Mesendoderm (in vitro differentiated cells): ENCODE data around the gene CDC5L.

ENCODE experiments used
- DNase-seq: peaks from one replicate; pipeline ENCODE4 v3.0.0; 2013
- H2AK5ac ChIP-seq: 2 replicates; pipeline ENCODE4 v1.6.1; 2013; ENCODE audit warnings: low read length, inconsistent platforms
- H2BK120ac ChIP-seq: 2 replicates; pipeline ENCODE4 v1.6.1; 2013; ENCODE audit warnings: low read depth, mild to moderate bottlenecking, low read length, moderate library complexity, mixed read lengths
- H2BK15ac ChIP-seq: replicated peaks from 2 replicates; pipeline ENCODE4 v1.6.1; 2013; ENCODE audit warnings: low read depth, mild to moderate bottlenecking, moderate library complexity
- H2BK5ac ChIP-seq: 2 replicates; pipeline ENCODE4 v1.6.1; 2013; ENCODE audit warnings: low read length, inconsistent platforms
- H3K18ac ChIP-seq: 2 replicates; pipeline ENCODE4 v1.6.1; 2013; ENCODE audit warnings: mild to moderate bottlenecking, low read length, mixed read lengths
- H3K23ac ChIP-seq: one replicate; pipeline ENCODE4 v1.6.1; 2013; ENCODE audit warnings: low read length
- H3K27ac ChIP-seq: 2 replicates; pipeline ENCODE4 v1.5.1; 2013; ENCODE audit warnings: low read depth, mild to moderate bottlenecking, inconsistent platforms, low read length, moderate library complexity
- H3K27me3 ChIP-seq: 2 replicates; pipeline ENCODE4 v1.6.1; 2013; ENCODE audit warnings: low read length, control low read depth, mild to moderate bottlenecking, inconsistent platforms; ENCODE audit not compliant: insufficient read depth, poor library complexity
- H3K36me3 ChIP-seq: 2 replicates; pipeline ENCODE4 v1.6.1; 2013; ENCODE audit warnings: low read length, inconsistent platforms; ENCODE audit not compliant: control insufficient read depth, insufficient read depth
- H3K4ac ChIP-seq: one replicate; pipeline ENCODE4 v1.6.1; 2013; ENCODE audit warnings: low read depth, mild to moderate bottlenecking, low read length, moderate library complexity
- H3K4me1 ChIP-seq: 2 replicates; pipeline ENCODE4 v1.6.1; 2013; ENCODE audit warnings: low read depth, low read length, inconsistent platforms; ENCODE audit not compliant: control insufficient read depth
- H3K4me2 ChIP-seq: 2 replicates; pipeline ENCODE4 v1.6.1; 2013; ENCODE audit warnings: low read length
- H3K4me3 ChIP-seq: 2 replicates; pipeline ENCODE4 v1.5.1; 2013; ENCODE audit warnings: mild to moderate bottlenecking, low read length
- H3K56ac ChIP-seq: one replicate; pipeline ENCODE4 v1.6.1; 2013; ENCODE audit warnings: low read length
- H3K79me1 ChIP-seq: 2 replicates; pipeline ENCODE4 v1.6.1; 2013; ENCODE audit warnings: low read length, inconsistent platforms
- H3K79me2 ChIP-seq: 2 replicates; pipeline ENCODE4 v1.6.1; 2013; ENCODE audit warnings: mild to moderate bottlenecking, low read length; ENCODE audit not compliant: control insufficient read depth, insufficient read depth
- H3K9ac ChIP-seq: 2 replicates; pipeline ENCODE4 v1.6.1; 2013; ENCODE audit warnings: low read length, inconsistent platforms
- H4K5ac ChIP-seq: one replicate; pipeline ENCODE4 v1.6.1; 2013; ENCODE audit warnings: low read length
- H4K8ac ChIP-seq: one replicate; pipeline ENCODE4 v1.6.1; 2013; ENCODE audit warnings: low read depth, mild to moderate bottlenecking, control low read depth, low read length, moderate library complexity
- WGBS: extraction: QIAGEN DNeasy Blood & Tissue Kit; methylation state at CpG from one replicate; pipeline ENCODE4 v1.1.7; 2013; ENCODE audit warnings: low lambda C conversion rate, missing lambda C conversion rate; ENCODE audit not compliant: insufficient coverage; ENCODE audit errors: extremely low coverage; 5-methylcytosine and 5-hydroxymethylcytosine counted together

Gene CDC5L

GRCh38 chr6:44452725-44453124 is 65.2 kb downstream of the CDC5L start:
- H3K27me3 ChIP-seq: no peaks in the 10 kb centered on the region
- H2BK120ac ChIP-seq: no peak overlapping the region
- H3K36me3 ChIP-seq: no peaks in the 10 kb centered on the region
- no peak overlapping the region for H3K27ac ChIP-seq
- no peak overlapping the region for H3K4me3 ChIP-seq
- no peak overlapping the region for H4K5ac ChIP-seq
- no peak overlapping the region for H3K18ac ChIP-seq
- H4K8ac ChIP-seq: no peak overlapping the region
- H3K4ac ChIP-seq: no peak overlapping the region
- H3K56ac ChIP-seq: no peak overlapping the region
- H3K79me1 ChIP-seq: no peaks in the 10 kb centered on the region
- no peak overlapping the region for H2AK5ac ChIP-seq
- peaks cover 2% of the 10 kb centered on the region for H3K4me1 ChIP-seq
- H3K23ac ChIP-seq: no peak overlapping the region
- no peak overlapping the region for H3K4me2 ChIP-seq
- no peak overlapping the region for H3K9ac ChIP-seq
- H2BK5ac ChIP-seq: no peak overlapping the region
- H2BK15ac ChIP-seq: no peak overlapping the region
- no CpG with 5 or more reads among the region's 4 CpGs for WGBS
- no peaks in the 10 kb centered on the region for H3K79me2 ChIP-seq
- DNase-seq: no peak

GRCh38 chr6:44453146-44453545 is 65.6 kb downstream of the CDC5L start:
- no peak overlapping the region for H3K27ac ChIP-seq
- no peaks in the 10 kb centered on the region for H3K79me2 ChIP-seq
- H3K4ac ChIP-seq: no peak overlapping the region
- H3K23ac ChIP-seq: no peak overlapping the region
- no peak overlapping the region for H2BK120ac ChIP-seq
- peaks cover 2% of the 10 kb centered on the region for H3K4me1 ChIP-seq
- H3K36me3 ChIP-seq: no peaks in the 10 kb centered on the region
- H3K18ac ChIP-seq: no peak overlapping the region
- no peak overlapping the region for H2BK15ac ChIP-seq
- H3K4me3 ChIP-seq: no peak overlapping the region
- H3K27me3 ChIP-seq: no peaks in the 10 kb centered on the region
- no CpG with 5 or more reads among the region's 1 CpG for WGBS
- no peak overlapping the region for H2BK5ac ChIP-seq
- H3K9ac ChIP-seq: no peak overlapping the region
- no peak overlapping the region for H3K4me2 ChIP-seq
- no peak overlapping the region for H2AK5ac ChIP-seq
- H3K56ac ChIP-seq: no peak overlapping the region
- no peaks in the 10 kb centered on the region for H3K79me1 ChIP-seq
- no peak for DNase-seq
- no peak overlapping the region for H4K5ac ChIP-seq
- no peak overlapping the region for H4K8ac ChIP-seq

- Histone ChIP-seq H3K23ac (no peak overlapping the region), H3K27me3 (no peaks in the 10 kb centered on the region), H2BK5ac (no peak overlapping the region), H3K4me3 (no peak overlapping the region), H3K9ac (no peak overlapping the region), H3K4me1 (peaks cover 2% of the 10 kb centered on the region), H3K79me1 (no peaks in the 10 kb centered on the region), H3K4ac (no peak overlapping the region), H4K5ac (no peak overlapping the region), H3K36me3 (no peaks in the 10 kb centered on the region), H3K18ac (no peak overlapping the region), H3K27ac (no peak overlapping the region), H2BK120ac (no peak overlapping the region), H2BK15ac (no peak overlapping the region), H4K8ac (no peak overlapping the region), H3K4me2 (no peak overlapping the region), H2AK5ac (no peak overlapping the region), H3K79me2 (no peaks in the 10 kb centered on the region), H3K56ac (no peak overlapping the region)
- no peak for DNase-seq
- no CpG with 5 or more reads among the region's 5 CpGs for WGBS
Observed at GRCh38 chr6:44454198-44454597, 66.7 kb downstream of the CDC5L start.

GRCh38 chr6:44456070-44456965 is 68.8 kb downstream of the CDC5L start:
- Histone ChIP-seq H2AK5ac (no peak overlapping the region), H4K8ac (no peak overlapping the region), H3K23ac (no peak overlapping the region), H3K36me3 (no peaks in the 10 kb centered on the region), H3K9ac (peak overlapping the region; percentile 31), H3K4ac (no peak overlapping the region), H3K4me3 (no peak overlapping the region), H3K27ac (no peak overlapping the region), H3K79me2 (no peaks in the 10 kb centered on the region), H3K79me1 (no peaks in the 10 kb centered on the region), H3K4me2 (no peak overlapping the region), H3K56ac (peak overlapping the region; percentile 28), H3K18ac (no peak overlapping the region), H2BK120ac (no peak overlapping the region), H2BK5ac (no peak overlapping the region), H2BK15ac (no peak overlapping the region), H4K5ac (no peak overlapping the region), H3K27me3 (no peaks in the 10 kb centered on the region), H3K4me1 (peaks cover 2% of the 10 kb centered on the region)
- peak; percentile 63 for DNase-seq
- no CpG with 5 or more reads among the region's 16 CpGs for WGBS

- Histone ChIP-seq H3K4me3 (no peak overlapping the region), H3K27me3 (no peaks in the 10 kb centered on the region), H3K79me1 (no peaks in the 10 kb centered on the region), H4K5ac (no peak overlapping the region), H3K36me3 (no peaks in the 10 kb centered on the region), H3K23ac (no peak overlapping the region), H2BK15ac (no peak overlapping the region), H2AK5ac (no peak overlapping the region), H3K79me2 (no peaks in the 10 kb centered on the region), H3K4me2 (no peak overlapping the region), H4K8ac (no peak overlapping the region), H3K18ac (no peak overlapping the region), H2BK120ac (no peak overlapping the region), H3K9ac (peak overlapping the region; percentile 31), H3K4ac (no peak overlapping the region), H3K27ac (no peak overlapping the region), H3K4me1 (peaks cover 2% of the 10 kb centered on the region), H3K56ac (peak overlapping the region; percentile 28), H2BK5ac (no peak overlapping the region)
- WGBS: 100% methylated on average over 4 of the region's 5 CpGs
- no peak for DNase-seq
Observed at GRCh38 chr6:44456966-44457292, 69.4 kb downstream of the CDC5L start.

GRCh38 chr6:44457596-44457995 is 70.1 kb downstream of the CDC5L start:
- peaks cover 2% of the 10 kb centered on the region for H3K4me1 ChIP-seq
- no CpG with 5 or more reads among the region's 9 CpGs for WGBS

More at GRCh38 chr6:44457596-44457995, 70.1 kb downstream of the CDC5L start:
- no peak overlapping the region for H3K27ac ChIP-seq
- no peak overlapping the region for H2AK5ac ChIP-seq
- H4K5ac ChIP-seq: no peak overlapping the region
- H4K8ac ChIP-seq: no peak overlapping the region
- no peak overlapping the region for H3K56ac ChIP-seq
- H3K27me3 ChIP-seq: no peaks in the 10 kb centered on the region
- no peak overlapping the region for H2BK5ac ChIP-seq
- no peak overlapping the region for H3K4ac ChIP-seq
- no peak for DNase-seq
- H3K4me3 ChIP-seq: no peak overlapping the region
- H3K36me3 ChIP-seq: no peaks in the 10 kb centered on the region
- H3K18ac ChIP-seq: no peak overlapping the region
- H3K79me1 ChIP-seq: no peaks in the 10 kb centered on the region
- H3K23ac ChIP-seq: no peak overlapping the region
- no peaks in the 10 kb centered on the region for H3K79me2 ChIP-seq
- no peak overlapping the region for H3K4me2 ChIP-seq
- H3K9ac ChIP-seq: no peak overlapping the region
- no peak overlapping the region for H2BK15ac ChIP-seq
- H2BK120ac ChIP-seq: no peak overlapping the region
